Measurements from ENCODE around the gene CYYR1.
"Not testable (repeated sequence)": the region's sequence is repeated elsewhere in the genome, so short reads cannot be mapped to it uniquely, and the experiment has no call there.

CYYR1 gene

DNA sequence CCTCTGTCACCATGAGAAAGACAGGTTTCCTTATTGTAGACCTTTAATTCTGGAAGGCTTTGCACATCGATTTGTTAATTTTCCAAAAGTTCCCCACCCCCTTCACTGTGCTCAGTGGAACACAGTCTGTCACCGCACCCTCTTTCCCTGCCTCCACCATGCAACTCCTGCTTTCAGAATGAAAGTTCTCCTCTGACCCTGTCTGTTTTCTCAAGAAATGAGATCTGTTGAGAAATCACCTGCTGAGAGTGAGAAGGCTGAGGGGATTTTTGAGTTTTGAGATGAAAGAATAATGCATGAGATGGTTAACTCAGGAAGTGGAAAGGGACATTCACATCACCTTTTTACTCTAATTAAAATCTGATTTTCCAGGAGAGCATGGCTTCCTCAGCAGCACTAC is 99.6 kb downstream of the CYYR1 start:
- no peak for DNase-seq

DNA sequence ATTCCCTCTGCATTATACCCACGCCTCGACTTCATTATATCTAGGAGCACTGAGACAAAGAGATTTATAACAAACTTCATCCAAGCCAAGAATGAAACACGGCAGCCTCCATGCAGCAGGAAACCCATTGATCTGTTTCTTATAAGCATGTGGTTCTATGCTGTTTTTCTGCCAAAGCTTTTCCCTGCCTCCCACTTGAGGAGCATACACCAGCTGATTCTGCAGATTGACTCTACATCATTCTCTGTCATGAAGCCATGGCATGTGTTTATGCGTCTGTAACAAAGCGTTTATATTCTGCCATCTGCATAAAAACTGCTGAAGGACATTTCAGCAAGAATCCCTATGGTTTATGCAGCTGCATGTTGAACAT is 102.0 kb downstream of the CYYR1 start:
- DNase-seq, result no peak

DNA sequence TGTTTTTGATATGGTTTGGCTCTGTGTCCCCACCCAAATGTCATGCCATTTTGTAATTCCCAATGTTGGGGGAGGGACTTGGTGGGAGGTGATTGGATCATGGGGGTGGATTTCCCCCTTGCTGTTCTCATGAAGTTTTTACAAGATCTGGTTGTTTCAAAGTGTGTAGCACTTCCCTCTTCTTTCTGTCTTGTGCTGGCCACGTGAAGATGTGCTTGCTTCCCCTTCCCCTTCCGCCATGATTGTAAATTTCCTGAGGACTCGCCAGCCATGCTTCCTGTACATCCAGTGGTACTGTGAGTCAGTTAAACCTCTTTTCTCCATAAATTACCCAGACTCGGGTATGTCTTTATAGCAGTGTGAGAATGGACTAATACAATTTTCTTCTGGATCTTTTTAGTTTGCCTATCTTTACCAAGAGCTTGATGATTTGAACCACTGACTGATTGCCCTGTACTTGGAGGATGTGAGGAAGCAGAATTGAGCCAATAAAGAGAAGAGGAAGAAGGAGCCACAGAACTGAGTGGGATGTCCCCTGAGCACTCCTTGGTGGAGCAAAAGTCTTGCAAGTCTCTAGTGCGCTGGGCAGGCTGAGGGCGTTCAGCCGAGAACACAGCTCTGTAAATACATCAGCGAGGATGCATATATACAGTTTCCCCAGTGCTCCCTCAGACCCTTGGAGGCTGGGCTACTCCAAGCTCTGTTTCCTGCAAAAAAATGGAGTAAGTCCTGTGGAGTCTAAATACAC is 102.6 kb downstream of the CYYR1 start:
- no peak for DNase-seq

DNA sequence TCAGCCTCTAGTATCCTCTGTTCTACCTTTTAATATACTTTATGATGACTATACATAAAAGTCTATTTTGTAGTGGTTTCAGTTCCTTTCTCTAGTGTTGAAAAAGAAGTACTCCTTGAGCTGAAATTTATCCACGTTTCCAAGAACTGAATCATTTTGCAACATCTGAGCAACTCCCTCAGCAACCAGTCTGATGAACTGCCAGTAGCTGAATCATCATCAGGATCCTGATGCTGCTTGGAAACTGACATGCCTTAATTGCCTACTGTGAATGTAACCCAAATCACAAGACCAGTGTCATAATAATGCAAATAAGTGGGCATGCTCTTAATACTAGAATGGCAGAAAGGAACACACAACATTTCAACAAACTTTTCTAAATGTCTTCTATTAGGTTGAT is 103.3 kb downstream of the CYYR1 start:
- peak; percentile 49 for DNase-seq

DNA sequence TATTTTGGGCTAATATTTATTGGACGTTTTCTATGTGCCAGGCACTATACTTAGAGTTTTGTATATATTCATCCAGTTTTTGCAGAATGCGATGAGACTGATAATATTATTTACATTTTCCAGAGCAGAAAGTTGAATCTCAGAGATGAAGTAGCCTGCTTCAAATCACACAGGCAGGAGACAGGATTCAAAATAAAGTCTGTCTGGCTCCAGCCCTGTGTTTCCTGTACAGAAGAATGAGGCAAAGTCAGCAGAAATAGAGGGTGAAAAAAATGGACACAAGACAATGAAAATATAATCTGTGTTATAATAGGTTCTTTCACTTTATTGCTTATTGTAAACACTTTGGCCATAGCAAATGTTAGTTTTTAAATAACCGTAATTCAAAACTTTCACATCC is 107.2 kb downstream of the CYYR1 start:
- no peak for DNase-seq

DNA sequence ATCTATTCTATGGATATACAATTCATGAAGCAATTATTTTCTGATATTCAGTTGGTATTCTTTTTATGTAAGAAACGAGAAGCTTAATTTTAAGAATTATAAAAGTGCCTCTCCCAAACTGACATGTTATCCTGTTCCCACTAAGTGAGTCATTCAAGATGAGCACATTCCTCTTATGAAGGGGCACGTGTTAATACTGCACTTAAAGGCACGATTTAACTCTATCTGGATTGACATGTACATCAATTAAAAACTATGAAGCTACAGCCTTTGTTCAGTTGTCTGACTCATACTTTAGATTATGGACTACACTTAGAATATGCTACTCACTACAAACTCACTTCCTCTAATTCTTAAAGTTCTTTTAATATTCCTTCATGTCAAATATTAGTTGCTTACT is 111.6 kb downstream of the CYYR1 start:
- no peak for DNase-seq

DNA sequence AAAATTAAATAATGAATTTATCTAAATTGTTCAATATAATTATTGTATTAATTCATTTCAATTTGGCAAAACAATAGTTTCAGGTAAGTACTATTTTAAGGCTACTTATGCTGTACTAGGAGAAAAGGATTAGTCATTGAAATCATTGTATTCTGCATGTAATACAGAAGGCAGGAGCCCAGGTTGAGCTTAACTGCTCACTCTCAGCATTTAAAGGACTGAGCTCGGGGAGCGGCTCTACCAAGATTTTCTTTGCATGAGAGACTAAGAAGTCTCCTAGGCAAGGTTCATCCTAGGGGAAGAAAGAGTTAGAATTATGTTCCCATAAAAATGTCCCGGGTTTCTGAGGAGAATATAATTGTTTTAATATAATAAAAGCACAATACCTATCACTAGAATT is 112.5 kb downstream of the CYYR1 start:
- DNase-seq, result no peak

DNA sequence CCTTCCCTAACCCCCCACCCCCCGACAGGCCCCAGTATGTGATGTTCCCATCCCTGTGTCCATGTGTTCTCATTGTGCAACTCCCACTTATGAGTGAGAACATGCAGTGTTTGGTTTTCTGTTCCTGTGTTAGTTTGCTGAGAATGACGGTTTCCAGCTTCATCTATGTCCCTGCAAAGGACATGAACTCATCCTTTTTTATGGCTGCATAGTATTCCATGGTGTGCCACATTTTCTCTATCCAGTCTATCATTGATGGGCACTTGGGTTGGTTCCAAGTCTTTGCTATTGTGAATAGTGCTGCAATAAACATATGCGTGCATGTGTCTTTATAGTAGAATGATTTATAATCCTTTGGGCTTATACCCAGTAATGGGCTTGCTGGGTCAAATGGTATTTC is 114.2 kb downstream of the CYYR1 start:
- not testable (repeated sequence) for DNase-seq

DNA sequence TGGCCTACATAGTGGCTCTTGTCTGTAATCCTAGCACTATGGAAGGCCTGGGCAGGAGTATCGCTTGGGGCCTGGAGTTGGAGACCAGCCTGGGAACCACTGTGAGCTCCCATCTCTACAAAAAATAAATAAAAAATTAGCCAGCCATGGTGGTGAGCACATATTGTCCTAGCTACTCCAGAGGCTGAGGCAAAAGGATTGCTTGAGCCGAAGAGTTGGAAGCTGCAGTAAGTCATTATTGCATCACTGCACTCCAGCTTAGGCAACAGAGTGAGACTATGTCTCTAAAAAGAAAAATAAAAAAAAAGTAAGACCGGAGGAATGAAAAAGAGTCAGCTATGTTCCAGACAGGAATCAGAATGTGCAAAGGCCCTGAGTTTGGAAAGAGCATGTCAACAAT is 115.3 kb downstream of the CYYR1 start:
- DNase-seq, result no peak

DNA sequence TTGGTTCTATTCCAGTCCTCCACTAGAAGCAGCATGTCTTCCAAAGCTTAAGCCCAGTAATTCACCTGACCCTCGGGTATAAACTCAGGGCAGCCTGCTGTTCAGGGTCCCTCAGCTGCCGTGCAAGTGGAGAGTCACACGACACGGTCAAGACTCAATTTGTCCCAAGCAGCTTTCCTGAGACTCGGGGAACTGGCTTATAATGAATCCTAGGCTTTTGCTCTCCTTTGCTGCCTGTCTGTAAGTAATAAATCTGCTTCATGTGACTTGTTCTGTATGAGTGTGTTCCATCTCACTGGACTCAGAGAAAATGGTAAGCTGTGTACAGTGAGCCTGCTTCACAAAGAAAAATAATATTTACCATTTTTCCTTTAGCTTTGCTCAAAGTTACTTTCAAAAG is 119.8 kb downstream of the CYYR1 start:
- DNase-seq, result no peak

DNA sequence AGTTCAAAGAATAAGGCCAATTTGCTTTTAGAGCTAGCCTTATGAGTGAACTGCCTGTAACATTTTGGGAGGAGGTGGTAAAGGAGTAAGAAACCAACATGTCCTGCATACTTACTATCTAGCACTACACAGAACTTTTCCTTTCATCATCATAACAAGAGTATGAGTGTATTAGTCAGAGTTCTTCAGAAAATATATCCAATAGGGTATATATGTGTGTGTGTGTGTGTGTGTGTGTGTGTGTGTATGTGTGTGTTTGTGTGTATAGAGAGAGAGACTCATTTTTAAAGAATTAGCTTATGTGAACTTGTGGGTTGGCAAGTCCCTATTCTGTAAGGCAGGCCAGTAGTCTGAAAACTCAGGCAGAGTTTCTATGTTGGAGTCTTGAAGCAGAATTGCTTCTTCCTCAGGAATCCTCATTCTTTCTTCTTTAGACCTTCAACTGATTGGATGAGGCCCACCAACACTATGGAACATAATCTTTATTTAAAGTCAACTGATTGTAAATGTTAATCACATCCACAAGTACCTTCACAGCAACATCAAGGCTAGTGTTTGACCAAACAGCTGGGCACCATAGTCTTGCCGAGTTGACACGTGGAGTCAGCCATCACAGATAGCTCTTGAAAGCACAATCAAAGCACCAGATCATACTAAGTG is 121.9 kb downstream of the CYYR1 start:
- no peak for DNase-seq

DNA sequence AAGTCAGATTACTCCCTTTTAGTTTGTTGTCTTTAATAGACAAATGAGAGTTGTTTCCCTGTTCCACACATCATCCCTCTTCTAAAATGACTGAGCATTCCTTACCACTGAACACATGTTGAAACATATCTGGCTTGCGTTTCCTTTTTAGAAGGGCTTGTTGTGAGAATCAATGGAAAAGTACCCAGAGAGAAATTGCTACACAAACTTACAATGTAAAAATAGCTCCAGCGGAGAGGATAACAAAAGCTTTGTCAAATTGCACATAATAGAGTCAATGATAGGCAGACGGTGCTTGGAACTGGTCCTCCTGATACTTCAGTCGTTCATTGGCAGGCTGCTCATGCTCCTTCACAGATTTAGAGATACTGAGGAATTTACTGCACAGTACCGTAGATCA is 123.9 kb downstream of the CYYR1 start:
- no peak for DNase-seq

DNA sequence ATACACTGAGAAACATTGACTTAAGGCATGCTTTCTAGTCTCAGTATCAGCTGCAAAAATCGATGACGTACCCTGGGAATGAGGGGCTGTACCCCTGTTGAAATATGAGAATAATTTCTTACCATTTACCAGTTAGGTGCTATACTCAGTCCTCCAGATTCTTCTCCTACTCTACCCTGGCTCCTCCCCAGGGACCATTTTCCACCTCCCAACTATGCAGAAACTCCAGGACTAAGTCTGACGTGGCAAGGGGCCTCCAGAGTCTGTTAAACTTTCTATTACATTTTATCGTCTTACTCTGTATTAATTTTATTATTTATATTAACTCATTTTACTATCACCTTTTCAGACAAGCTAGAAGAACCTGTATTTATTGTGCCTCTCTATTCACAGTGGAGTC is 124.3 kb downstream of the CYYR1 start:
- DNase-seq, result no peak

DNA sequence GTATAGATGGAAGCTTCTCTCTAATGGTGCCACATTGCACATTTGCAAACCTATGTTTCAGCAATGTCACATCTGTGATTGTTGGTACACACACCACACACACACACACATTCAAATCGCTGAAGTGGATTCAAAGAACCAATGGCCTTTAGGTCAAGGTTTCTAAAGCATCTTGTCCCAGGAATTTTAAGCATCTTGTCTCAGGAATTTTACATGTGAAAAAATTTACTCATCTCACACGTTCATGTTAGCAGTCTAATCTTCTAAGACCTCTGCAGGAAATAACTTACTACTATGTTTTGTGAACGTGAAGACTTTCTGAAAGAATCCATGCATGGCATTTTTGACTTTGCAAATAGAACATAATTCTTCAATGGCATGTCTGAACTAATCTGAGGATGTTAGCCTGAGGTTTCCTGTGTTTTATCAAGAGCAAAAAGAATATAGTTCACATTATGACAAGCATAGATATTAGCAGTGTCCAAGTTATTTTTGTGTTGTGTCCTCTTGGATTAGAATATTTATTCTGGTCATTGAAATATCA is 125.1 kb downstream of the CYYR1 start:
- DNase-seq, result no peak

DNA sequence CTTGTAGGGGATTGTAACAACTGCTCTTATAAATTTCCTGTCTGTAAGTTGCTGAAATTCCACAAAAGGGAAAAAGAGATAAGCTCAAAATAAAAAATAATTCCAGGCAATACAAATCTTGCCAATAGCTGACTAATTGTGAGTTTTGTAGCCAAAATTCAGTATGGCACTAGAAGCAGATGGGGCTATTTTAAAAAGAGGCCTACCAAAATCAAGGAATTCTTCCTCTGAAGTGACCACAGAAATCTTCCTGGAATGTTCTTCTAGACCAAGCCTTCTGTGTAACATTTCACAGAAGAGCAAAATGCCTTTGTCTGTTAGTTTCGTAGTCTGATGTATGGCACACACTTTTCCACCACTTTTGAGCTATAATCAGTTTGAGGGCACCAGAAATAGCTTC is 127.6 kb downstream of the CYYR1 start:
- no peak for DNase-seq

DNA sequence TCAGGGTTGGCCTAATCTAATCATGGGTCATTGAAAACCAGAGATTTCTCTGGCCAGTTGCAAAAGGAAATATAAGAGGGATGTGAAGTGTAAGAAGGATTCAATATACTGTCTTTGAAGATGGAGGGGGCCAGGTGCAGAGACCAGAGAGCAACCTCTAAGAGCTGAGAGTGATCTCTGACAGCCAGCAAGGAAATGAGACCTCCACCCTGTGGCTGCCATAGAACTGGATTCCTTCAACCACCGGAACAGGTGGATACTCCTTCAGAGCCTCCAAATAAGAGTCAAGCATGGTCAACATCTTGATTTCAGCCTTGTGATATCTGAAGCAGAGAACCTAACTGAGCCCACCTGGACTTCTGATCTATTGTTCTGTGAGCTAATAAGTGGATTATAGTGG is 128.4 kb downstream of the CYYR1 start:
- DNase-seq, result no peak

DNA sequence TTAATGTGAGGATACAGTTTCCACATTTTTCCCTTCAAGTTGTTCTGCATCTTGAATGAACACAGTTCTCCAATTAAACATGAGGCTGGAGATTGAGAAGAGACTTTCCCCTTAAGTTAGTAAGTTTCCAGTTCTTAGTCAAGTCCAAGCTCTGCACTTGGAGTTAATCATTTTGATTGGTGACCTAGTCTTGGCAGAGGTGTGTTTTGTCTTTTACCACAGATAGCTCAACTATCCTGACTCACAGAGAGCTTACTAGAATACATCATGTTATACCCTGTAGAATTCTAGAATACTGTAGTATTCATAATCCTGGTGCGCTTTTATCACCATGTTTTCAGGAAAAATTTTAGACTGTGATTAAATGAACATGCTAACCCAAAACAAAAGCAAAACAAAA is 129.2 kb downstream of the CYYR1 start:
- DNase-seq, result no peak

DNA sequence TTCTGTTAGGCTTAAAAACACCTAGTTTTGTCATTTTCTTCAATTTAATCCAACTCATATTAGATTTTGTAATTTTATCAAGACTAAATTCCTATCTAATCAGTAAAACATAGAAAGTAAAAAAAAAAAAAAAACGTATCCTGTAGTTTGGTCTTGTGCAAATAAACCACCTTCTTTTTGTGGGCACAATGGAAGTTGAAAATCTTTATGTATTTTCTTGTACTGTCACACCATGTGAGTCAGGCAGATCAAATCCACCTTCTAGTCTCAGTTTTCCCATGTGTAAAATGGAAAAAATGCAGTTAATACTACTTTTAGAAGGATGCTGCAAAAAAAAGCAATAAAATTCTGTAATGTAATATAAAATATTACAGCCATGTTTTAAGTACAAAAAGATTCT is 129.8 kb downstream of the CYYR1 start:
- no peak for DNase-seq

DNA sequence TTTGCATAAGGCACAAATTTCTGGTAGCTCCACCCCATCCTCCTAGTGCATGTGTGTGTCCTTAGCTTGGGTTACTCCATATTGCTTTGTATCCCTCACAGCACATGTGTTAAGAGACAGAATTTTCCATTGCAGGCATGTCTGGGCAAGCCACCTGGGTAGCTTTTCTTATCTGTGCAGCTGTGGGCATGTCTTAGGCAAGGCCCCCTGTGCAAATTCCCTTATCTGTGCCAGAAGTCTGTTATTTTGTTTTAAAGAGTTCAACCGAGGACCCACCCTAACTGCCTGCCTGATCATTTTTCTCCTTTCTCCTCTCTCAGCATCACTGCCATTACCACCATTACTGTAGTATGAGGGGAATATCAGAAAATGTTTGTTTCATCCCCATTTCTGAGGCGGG is 131.9 kb downstream of the CYYR1 start:
- no peak for DNase-seq

DNA sequence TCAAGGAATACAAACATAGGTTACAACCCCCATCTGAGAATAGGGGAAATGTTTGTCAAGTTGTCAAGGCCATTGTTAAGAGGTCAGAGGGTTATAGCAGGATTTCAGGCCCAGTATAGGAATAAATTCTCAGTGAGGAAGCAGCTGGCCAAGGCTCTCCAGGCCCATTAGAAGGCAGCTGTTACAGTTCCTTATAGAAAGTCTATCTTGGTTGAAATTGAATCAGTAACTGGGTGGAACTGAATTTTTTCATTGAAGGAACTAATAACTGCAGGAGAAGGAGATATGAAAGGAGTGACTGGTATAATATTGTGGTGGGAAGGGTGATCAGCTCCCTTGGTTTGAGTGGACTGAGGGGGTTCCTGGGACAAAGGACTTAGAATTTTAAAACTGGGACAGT is 134.1 kb downstream of the CYYR1 start:
- DNase-seq, result no peak

DNA sequence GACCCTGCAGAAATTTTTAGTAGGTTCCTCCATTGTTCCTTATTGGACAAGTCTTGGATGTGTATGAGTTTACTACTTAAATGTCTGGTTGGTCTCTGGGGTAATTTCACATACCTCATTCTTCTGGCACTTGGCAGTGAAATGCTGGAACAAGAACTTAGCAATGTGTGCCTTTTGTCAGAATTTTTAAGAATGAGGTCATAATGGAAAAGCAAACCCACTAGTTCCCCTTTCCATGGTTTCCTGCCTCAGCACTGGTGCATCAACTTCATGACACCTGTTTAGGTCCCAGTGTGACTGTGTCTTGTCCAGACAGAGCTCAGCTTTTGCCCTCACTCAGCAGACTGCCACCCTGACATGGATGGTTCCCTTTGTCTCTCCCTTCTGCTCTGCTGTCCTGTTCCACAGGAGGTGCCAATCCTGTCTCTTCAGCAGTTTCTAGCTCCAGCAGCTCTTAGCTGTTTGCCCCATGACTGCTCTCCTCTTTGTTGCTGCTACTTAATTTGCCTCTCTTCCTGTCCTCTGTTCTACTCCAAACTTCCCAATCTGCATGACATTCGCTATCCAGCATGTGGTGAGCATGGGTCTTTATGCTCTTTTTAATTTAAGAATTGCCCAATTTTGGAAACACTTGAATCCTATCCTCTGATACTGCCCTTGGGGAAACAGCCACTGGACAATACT is 135.6 kb downstream of the CYYR1 start:
- DNase-seq, result no peak

DNA sequence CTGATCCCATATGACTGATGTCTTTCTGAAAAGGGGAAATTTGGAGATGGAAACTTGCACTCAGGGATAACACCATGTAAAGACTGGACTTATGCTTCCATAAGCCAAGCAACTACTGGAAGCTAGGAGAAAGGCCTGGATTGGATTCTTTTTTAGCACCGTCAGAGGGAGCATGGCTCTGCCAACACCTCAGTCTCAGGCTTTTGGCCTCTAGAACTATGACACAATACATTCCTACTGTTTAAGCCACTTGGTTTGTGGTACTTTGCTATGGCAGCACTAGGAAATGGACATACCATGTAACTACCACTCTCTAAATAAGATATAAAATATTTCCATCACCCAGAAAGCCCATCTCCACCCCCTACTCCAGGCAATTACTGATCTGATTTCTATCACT is 139.7 kb downstream of the CYYR1 start:
- no peak for DNase-seq

DNA sequence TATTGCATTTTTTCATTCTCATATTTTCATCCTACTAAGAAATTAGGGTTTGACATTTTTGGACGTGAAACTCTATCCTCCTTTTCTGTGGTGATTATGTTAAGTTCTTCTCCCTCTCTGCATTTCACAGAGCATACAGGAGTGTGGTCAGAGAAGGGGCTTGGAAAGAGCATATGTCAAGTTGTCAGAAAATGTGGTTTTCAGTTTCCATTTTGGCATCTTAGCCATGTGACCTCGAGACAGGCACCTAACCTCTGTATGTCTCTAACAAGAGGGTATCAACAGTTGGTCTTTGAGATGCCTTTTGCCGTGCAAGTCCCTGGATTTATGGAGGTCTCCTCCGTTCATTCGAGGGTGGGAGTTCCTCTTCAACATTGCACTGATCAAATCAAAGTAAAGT is 140.7 kb downstream of the CYYR1 start:
- DNase-seq, result no peak

DNA sequence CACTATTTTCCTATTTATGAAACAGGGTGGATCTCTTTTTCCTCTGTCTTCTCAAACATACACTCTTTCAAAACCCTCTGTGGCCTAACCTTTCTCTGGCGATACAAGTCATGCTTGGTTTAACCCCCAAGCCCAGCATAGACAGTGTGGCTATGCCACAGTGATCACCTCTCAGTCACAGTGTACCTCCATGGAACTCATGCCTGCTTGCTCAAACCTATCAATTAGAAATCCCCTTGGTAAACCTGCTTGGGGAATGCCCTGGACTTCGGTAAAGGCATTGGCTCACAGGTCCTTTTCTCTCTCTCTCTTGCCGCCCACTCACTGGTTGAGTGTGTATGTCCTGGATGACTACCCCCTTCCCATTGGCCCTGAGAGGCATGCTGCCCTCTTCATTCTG is 147.5 kb downstream of the CYYR1 start:
- no peak for DNase-seq

Data from amniotic stem cell (primary cell).